NCI-H2029 treated with DMSO at 0.1 percent for 48 hours (cell line): ENCODE data around the gene FUT7.
"Not testable (repeated sequence)": the region's sequence is repeated elsewhere in the genome, so short reads cannot be mapped to it uniquely, and the experiment has no call there.

ENCODE experiments used
- DNase-seq: peaks from one replicate; lab custom pipeline; 2025; lab: John Stamatoyannopoulos, UW

Gene FUT7

DNA sequence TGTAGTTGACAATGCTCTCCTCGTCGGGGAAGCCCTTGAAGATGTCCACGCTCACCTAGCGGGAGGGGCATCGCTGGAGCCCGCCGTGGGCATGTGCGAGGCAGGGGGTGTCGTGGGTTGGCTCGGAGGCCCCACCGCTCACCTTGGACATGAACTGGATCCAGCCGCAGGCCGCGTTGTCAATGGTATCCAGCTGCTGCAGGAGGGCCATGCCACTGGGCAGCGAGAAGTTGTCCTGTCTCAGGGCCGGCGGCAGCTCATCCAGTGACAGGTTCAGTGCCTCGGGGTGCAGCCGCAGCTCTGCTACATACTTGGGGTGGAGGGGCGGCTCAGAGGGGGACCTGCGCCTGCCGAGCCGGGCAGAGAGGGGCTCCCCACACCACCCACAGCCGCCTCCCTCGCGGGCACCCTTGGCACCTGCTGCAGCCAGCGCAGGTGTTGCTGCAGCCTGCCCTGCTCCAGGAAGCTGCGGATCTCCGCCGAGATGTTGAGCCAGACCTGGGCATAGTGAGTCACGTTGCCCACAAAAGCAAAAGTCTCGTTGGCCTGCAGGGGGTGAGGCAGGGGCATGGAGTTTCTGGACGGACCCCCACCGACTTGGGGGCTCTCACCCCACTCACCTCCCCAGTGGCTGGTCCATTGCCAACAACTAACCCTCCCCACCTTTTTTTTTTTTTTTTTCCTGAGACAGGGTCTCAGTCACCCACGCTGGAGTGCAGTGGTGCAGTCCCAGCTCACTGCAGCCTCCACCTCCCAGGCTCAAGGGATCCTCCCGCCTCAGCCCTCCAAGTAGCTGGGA, 12.9 kb downstream of the FUT7 start:
- no peak for DNase-seq

DNA sequence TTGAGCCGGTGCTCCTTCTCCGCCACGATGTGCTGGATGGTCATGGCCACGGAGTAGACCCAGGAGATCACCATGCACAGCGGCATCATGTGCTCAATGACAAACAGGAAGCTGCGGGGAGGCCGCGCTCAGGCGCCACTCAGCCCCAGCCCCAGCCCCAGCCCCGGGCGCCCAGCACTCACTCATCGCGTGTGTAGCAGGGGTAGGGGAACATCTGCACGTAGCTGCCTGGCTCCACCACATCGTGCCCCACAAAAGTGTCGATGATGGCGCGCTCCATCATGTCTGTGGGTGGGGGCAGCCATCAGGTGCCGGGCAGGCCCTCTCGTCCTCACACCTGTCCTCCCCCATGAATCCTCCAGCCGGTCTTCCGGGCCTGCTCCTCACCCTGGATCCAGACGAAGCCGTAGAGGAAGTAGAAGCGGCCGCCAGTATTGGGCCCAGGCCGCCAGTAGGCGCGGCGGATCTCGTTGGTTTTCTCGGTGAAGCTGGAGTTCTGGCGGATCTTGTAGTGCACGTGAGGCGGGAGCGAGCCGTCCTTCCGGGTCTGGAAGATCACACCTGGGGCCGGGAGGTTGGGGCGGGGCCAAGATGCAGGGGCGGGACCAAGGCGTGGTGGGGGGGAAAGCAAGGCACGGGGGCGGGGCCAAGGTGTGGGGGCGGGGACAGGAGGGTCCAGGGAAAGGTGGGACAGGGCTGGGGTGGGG, 13.9 kb downstream of the FUT7 start:
- DNase-seq, result no peak

DNA sequence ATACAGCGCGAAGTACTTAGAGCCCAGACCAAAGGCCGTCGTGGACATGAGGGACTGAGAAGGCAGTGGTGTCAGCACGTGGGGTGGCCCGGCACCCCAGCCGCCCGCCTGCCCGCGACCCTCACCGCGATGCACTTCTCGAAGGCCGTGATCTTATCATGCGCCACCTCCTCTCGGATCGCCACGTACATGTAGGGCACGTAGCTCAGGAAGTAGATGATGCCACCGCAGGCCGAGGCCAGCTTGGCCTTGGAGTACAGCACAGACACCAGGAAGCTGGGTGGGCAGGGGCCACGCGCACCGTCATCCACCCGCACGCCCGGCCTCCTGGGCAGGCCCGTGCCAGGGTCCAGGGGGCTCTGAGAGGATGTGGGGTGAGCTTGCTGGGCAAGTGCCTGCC, 14.8 kb downstream of the FUT7 start:
- no peak for DNase-seq

DNA sequence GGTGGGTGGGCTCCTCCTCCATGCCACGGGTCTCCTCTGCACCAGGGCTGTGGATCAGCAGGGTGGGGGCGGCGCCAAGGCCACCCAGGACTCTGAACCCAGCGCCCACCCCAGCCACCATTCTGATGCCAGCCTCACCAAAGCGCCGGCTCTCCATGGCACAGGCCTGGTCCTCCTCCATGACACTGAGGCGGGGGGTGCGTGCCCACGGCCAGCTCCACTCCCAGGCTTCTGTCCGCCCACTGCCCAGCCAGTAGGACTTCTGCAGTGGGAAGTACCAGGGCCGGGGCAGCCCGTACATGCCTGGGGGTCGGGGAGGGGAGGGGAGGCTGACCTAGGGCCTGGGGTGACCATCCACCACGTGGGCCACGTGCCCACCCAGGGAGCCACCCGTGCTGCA, 15.5 kb downstream of the FUT7 start:
- no peak for DNase-seq

DNA sequence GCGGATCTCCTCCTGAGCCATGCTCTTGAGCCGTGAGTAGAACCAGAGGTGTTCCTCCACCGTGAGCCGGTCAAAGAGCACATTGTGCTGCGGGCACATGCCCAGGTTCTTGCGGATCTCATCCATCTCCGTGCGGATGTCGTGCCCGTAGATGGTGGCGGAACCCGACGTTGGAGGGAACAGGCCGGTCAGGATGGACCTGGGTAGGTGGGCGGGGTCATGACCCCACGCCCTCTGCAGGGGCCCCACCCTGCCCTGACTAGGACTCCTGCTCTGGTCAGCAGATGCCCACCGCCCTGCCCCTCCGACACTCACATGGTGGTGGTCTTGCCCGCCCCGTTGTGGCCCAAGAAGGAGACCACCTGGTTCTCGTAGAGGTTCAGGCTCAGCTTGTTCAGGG, 15.9 kb downstream of the FUT7 start:
- DNase-seq, result no peak

DNA sequence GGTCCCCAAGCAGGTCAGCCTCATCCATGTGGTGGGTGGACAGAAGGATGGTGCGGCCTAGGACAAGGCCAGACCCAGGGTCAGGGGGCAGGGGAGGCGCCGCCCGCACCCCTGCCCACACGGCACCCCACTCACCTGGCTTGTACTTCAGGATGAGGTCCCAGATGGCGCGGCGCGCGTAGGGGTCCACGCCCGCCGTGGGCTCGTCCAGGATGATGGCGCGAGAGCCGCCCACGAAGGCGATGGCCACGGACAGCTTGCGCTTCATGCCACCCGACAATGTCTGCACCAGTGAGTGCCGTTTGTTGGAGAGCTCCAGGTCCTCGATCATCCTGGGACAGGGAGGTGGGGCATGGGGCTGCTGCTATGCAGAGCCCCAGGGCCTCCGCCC, 16.4 kb downstream of the FUT7 start:
- no peak for DNase-seq

DNA sequence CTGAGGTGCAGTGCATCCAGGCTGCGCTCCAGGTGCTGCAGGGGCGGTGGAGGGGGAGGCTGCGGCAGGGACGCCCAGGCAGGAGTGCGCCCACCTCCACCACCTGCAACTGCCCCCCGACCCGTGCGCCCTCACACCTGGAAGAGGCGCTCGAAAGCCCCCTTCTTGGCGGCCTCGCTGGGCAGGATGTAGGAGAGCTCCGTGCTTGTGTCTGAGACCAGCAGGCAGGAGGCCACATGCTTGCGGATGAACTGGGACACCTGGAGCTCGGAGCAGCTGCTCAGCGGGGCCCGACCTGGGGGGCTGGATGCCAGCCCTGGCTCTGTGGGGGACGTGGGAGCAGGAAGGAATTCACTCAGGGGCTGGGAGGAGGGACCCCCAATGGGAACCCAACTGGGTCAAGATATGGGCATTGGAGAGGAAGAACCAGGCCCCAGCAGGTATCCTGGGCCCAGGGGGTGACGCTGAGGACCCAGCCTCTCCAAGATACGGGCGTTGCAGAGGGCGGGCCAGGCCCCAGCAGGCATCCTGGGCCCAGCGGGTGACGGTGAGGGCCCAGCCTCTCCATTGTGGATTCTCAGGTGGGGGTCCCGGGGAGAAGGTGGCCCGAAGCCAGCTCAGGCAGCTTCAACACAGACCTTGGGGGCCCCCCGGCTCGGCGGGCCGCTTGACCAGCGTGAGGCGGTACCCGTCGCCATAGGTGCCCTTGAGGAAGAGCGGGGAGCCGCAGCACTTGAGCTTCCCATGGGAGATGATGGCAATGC, 16.9 kb downstream of the FUT7 start:
- DNase-seq, result no peak

DNA sequence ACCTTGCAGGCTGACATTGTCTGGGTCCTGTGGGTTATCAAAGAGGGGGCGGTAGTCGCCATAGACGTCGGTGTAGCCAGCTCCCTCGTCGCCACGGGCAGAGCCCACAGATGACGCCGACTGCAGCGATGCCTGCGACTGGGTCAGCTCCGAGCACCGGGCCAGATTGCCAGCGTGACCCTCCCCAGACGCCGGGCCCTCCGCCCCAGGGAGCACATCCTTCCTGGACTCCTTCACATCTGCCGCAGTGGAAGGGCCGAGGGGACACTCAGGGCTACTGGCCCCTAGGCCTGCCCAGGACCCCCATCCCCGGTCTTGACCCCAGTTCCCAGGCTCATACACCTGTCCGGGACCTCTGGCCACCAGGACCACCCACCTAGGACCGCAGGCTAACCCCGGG, 17.7 kb downstream of the FUT7 start:
- no peak for DNase-seq

DNA sequence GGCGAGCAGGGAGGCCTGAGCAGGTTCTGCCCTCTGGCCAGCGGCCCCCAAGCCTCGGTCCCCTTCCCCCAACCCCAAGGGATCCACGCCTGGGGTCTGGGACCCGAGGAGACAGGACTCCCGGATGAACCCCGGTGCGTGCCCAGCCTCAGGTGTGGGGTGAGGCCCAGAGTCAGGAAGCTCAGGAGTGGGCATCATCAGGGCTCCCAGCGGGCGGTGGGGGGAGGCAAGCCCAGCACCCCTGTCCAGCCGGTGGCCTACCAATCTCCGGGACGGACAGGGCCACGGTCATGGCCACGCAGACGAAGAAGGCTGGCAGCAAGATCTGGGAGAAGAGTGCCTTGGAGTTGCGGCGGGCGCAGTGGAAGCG, 18.3 kb downstream of the FUT7 start:
- no peak for DNase-seq

DNA sequence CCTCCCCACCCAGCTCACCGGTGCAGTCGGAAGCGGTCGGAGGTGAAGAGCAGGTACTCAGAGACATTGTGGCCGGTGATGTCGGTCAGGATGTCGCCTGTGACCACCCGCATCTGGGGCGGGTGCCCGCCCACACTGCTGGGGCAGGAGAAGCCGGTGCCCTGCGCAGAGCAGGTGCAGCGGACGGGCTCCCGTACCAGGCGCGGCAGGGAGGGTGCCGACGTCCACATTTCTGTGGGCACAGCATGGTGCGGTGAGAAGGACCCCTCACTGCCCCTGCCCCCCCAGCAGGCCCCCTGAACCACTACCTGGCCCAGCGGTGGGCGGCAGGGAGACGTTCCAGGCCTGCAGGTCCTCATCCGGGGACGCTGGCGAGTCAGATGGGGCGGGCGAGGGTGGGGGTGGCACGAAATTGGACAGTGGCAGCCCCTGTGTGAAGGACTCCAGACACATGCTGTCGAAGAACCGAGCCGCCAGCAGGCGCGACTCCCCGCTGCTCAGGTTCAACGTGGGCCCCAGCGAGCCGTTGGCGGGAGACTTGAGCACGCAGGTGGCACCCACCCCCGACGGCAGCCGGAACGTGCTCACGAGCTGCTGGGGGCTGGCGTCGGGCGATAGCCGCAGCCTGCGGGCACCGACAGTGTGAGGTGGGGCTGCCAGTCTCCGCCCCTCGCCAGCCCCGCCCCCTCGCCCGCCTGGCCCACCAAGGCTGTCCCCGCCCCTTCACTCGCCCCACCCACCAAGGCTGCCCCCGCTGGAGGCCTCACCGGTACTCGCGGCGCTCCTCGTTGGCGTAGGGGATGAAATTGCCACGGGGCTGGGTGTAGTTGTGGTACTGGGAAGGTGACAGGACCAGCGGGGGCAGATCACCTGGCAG, 19.0 kb downstream of the FUT7 start:
- DNase-seq, result no peak

DNA sequence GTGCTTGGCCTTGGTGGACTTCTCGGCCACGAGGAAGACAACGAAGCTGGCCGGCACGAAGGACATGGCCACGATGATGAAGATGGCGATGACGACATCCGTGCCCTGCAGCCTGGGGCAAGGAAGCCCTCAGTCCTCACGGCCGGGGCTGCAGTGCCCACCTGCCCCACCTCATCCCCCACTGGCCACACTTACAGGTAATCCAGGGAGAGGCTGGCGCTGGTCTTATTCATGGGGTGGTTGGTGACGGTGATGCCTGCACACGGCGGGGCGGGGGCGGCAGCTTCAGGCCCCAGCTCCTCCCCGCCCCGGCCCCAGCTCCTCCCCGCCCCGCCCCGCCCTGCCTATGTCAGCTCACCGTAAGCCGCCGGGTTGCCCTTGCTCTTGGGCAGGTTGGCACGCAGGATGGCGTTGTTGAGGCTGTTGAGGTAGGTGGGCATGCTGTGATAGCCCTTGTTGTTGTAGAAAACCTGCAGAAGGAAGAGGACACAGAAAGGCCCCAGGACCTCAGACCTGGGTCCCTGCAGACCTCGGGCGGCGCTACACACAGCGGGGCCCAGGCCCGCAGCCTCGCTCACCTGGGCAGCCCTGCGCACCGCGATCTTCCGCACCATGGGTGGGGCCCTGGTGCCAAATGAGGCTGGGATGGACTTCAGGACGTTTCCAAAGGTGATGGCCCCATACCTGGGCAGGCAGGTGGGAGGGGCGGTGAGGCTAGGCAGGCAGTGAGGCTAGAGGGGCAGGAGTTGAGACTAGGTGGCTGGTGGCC, 19.8 kb downstream of the FUT7 start:
- no peak for DNase-seq

DNA sequence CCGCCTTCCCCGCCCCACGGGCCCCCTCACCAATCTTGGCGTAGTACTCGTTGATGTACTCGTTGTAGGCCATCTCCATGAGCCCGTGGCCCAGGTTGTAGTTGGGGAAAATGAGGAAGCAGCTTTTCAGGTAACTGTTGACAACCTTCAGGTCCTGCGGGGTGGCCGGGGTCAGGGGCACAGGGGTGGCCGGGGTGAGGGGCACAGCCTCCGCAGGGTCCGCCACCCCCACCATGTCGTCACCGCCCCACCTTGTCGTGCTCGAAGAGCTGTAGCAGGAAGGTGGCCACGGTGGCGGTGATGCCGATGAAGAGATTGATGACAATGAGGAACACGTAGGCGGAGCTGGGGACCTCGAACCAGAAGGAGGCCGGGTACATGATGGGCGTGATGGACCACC, 20.7 kb downstream of the FUT7 start:
- no peak for DNase-seq

DNA sequence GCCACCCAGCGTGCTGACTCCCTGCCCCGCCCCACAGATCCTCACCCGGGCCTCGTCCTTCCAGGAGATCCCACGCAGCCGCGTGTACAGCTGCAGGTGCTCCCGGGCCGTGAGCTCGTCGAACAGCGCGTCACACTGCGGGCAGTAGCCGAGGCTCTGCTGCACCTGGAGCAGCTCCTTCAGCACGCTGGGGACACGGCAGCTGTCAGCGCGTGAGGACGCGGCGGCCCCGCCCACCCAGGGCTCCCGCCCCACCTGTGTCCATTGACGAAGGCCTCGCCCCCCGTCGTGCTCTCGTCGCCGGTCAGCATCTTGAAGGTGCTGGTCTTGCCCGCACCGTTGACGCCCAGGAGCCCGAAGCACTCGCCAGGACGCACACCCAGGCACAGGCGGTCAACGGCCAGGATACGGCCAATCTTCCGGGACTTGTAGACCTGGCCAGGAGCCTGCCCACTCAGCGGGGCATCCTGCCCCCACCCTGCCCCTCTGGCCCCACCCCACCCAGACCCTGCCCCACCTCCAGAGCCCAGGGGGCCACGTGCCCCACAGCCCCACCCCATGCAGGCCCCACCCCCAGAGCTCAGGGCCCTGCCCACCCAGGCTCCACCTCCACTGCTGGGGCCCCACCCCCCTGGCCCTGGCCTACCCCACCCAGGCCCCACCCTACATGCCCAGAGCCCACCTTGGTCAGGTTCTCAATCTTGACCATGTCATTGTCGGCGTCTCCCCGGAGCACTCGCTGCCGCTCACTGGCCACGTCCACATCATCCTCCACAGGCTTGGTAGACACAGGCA, 21.8 kb downstream of the FUT7 start:
- no peak for DNase-seq

DNA sequence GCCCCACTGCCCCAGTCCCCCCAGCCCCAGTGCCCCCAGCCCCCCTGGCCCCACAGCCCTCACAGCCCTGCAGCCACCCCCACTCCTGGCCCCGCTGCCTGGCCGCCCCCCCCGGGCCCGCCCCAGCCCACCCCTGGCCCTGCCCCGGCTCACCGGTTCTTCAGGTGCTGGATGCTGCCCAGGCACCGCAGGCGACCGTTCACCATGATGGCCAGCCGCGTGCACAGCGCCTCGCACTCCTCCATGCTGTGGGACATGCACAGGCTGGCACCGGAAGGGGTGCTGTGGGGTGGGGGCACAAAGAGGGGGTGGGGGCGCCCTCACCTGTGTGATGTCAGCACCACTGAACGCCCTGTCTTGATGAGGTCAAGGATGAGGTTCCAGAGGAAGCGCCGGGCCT, 22.7 kb downstream of the FUT7 start:
- DNase-seq, result no peak

DNA sequence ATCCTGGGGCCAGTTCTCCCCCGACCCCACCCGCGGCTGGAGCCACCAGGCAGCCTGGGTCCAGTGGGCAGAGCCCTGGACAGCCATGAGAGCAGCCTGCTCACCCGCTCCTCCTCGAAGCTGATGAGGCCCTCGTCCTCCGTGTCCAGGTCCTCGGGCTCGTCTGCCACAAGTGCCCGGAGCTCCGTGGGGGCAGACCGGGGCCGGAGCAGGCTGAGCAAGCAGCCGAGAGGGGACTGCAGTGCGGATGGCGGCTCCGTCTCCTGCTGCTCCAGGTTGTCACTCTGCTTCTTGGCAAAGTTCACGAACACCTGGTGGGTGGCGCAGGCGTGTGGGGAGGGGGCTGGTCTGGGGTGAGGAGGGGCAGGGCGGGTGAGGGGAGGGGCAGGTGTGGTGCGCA, 23.6 kb downstream of the FUT7 start:
- DNase-seq, result no peak

DNA sequence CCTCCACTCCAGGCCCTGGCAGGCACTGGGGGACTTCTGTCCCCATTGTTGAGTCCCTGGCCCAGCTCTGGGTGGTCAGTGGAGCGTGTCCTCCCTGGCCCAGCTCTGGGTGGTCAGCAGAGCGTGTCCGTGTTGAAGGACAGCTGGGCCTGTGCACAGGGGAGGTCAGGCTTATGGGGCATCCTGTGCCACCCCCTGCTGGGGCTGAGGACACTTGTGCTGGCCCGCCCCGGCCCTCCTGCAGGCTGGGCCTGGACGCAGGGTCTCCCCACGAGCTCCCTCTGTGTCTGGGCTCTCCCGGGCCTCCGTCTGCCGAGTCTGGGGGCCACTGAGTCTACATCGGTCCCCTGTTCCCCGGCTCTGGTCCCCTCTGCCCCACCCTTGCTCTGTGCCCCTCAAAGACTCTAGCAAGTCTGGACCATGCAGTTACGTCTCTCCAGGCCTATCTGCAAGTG, 24.0 kb downstream of the FUT7 start:
- DNase-seq, result no peak

DNA sequence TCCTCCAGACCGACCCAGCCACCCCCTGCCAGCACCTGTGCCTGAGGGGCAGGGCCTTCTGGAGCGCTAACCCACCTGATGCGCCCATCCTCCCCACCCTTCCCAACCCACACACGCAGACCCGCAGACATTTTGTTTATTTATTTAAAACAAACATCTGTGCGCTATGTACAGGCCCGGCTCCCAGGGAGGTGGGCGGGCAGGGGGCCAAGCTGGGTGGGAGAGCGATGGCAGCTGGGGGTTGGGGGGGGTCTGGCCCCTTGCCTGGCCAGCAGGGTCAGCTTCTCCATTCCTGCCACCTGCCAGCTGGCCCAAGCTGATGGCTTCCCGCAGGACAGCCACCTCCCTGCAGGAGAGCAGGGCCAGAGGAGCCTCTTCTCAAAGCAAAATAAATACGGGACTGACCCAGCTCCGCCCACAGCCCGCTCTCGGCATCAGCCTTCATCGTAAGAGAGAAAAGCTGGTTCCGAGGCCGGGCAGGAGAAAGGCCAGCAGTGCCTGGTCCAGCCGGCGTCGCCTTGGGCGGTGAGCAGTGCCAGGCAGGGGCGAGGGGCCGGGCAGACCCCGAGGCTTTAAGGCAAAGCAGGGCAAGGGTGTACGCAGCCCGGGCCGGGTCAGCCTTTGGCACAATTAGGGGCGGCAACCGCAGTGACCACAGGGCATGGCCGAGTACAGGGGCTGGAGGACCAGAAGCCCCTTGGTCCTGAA, 24.6 kb downstream of the FUT7 start:
- DNase-seq, result peak; percentile 53

DNA sequence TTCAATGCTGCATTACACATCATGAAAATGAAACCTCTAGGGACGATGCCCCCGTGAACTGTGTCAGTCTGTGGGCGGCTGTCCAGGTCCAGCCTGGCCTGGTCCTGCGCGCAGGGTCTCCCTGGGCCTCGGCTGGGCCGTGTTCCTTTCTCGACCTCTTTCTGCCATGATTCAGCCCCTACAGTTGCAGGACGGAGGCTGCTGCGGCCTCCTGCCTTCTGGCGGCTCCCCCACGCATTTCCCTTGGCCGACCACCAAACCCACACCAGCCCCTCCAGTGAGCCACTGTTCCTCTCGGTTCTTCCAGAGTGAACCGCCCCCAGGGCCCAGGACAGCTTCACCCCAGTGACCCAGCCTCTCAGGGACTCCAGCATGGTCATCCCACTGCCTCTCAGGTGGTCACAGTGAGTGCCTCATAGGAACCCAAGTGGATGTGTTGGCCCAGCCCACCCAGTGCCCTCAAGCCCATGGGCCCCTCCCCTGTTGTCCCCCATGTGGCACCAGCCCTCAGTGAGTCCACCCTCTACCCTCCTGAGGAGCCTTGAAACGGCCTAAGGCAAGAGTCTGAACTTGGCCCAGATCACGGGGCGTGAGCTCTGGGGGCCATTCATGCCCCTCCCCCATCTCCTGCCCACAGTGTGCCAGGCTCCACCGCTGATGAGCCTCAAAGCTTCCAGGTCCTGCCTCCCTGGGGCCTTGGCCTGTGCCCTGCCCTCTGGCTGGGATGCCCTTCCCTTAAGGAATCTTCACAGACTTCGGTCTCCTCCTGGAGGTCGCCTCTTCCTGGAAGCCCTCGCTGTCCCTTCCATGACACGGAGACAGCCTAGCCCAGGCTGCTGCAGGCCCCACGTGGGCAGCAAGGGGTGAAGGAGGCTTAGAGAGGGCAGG, 25.5 kb downstream of the FUT7 start:
- DNase-seq, result no peak

DNA sequence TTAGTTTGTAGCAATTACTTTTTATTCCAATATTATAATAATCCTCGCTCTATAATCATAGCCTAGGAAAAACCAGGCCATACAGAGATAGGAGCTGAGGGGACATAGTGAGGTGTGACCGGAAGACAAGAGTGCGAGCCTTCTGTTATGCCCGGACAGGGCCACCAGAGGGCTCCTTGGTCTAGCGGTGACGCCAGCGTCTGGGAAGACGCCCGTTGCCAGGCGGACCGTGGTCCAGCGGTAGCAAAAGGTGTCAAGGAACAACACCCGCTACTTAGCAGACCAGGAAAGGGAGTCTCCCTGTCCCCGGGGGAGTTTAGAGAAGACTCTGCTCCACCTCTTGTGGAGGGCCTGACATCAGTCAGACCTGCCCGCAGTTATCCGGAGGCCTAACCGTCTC, 27.6 kb downstream of the FUT7 start:
- DNase-seq, result not testable (repeated sequence)
